Measurements from ENCODE around the gene ATP5IF1. TPM values are rescaled to one million over a fixed set of nuclear protein-coding genes. Genes with fewer than 3 reads are reported as not detected.

ATP5IF1 gene
- total and polyA plus RNA-seq, 10 of the 15 experiments (the other 5 are each of a cell fraction or from before 2014, with no cell fraction given), result 253 to 1,210 (median 418) TPM

DNA sequence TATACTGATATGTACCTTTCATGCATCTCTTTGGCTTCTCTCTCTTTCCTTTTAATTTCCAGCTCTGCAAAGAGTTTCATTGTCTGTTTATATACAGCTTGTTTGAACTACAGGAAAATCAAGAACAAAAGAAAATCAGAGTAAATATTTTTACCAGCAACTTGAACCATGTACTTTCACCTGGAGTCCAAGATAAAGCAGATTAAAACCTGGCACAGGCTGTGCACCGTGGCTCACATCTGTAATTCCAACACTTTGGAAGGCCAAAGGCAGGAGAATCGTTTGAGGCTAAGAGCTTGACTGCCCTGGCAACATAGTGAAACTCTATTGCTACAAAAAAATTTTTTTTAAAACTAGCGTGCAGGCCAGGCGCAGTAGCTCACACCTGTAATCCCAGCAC lies 30.7 kb upstream of the ATP5IF1 start (continued):
- TF ChIP-seq ZNF384 (IDR thresholded peaks at IDR 0.05; ENCODE audit: borderline replicate concordance, low read depth, low read length) (no peak), BMI1 (IDR thresholded peaks at IDR 0.05; ENCODE audit: borderline replicate concordance) (no peak), NFXL1 (IDR thresholded peaks at IDR 0.05; ENCODE audit: borderline replicate concordance) (no peak), CHD1 (IDR thresholded peaks at IDR 0.05; ENCODE audit: low read depth, low read length) (no peak), SMAD5 (IDR thresholded peaks at IDR 0.05; ENCODE audit: low read depth) (no peak), MYC (IDR thresholded peaks at IDR 0.05; ENCODE audit: insufficient read depth, insufficient read length, insufficient replicate concordance, low read length, severe bottlenecking) (no peak)

DNA sequence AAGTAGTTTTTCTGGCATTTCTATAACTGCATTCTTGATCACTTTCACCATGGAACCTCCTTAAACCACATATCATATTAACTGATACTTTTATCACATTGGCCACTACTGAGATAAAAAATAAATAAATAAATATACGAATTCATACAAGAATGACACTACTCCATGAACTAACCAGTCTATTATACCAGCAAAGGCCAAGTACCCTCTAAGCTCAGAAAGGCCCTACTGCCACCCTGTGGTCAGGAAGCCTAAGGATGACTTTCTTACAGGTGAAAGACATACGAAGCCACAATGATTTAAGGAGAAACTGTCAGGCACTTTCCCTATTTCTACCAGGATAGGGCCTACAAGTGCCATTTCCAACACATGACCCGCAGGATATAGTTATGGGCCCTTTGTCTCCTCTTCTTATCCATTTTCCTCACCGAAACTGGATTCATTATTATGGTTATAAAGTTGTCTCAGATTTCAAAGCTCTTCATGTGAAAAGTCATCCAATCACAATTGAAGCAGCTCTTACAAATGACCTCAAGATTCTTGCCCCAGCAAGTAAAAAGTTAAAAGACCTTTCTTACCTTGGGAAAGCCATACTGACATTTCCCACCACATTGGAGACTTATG lies 27.0 kb upstream of the ATP5IF1 start:
- DNase-seq (ENCODE audit: low read depth, low spot score) (peak; percentile 57), FAIRE-seq (peak; percentile 78), ATAC-seq (peak; percentile 99)
- no peak overlapping the region for H2AFZ ChIP-seq (ENCODE audit: control insufficient read depth, low read depth, low read length)
- H3K79me2 ChIP-seq (ENCODE audit: control insufficient read depth, insufficient read depth, low read length), result no peaks in the 10 kb centered on the region
- BruUV-seq (replicated peaks), result TSS peak; percentile 52
- ChIA-PET RAD21 (ENCODE audit: unreplicated experiment) (interaction anchor here (0.6 to 7.5 kb wide), 48 partner anchors 9 to 668 kb away, joined by 3 to 207 read pairs (median 4); partner anchors contain the start of genes EYA3, PTAFR and THEMIS2), SMC1A (ENCODE audit: uncharacterized antibody, unreplicated experiment) (interaction anchor here (0.6 to 22.7 kb wide), 51 partner anchors 9 to 371 kb away, joined by 3 to 445 read pairs (median 5); partner anchors contain the start of genes EYA3 and PTAFR), CTCF (interaction anchor here (0.6 to 10.1 kb wide), 58 partner anchors 9 to 351 kb away, joined by 3 to 317 read pairs (median 5); partner anchors contain the start of genes ATP5IF1, DNAJC8, EYA3 and PTAFR), POLR2A (interaction anchor here (0.5 to 2.7 kb wide), 11 partner anchors 9 to 273 kb away, joined by 3 to 15 read pairs (median 3); partner anchors contain the start of gene EYA3)
- H3K27me3 ChIP-seq (replicated peaks in 1 of 2; ENCODE audit: control insufficient read depth in 2 of 2, insufficient read depth in 2 of 2, low read length in 1 of 2), result no peaks in the 10 kb centered on the region
- no peaks in the 10 kb centered on the region for H3K4me1 ChIP-seq (ENCODE audit: control insufficient read depth, insufficient read depth, low read length)
- H3K4me3 ChIP-seq, result no peak overlapping the region
- 23% methylated on average over 4 of the region's 4 CpGs for WGBS (ENCODE audit: insufficient coverage, insufficient replicate concordance, low lambda C conversion rate, missing lambda C conversion rate)
- H3K36me3 ChIP-seq (ENCODE audit: control insufficient read depth in 2 of 2, insufficient read depth in 2 of 2, low read length in 1 of 2), result peaks cover 4 to 28% of the 10 kb centered on the region in 2 experiments
- no peak overlapping the region for H3K4me2 ChIP-seq (ENCODE audit: control insufficient read depth, insufficient read depth)
- H3K9ac ChIP-seq (ENCODE audit: control insufficient read depth, insufficient read depth, low read length), result no peak overlapping the region
- in situ Hi-C loops (cut with MboI), result loop anchor here (5.0 kb wide), 1 partner anchor 117 kb away; no protein-coding TSS in a partner anchor
- no peaks in the 10 kb centered on the region for H4K20me1 ChIP-seq (ENCODE audit: control insufficient read depth, insufficient read depth)
- intact Hi-C loops (cut with micrococcal nuclease; ENCODE audit: unreplicated experiment), result loop anchor here (1.0 to 2.0 kb wide), 3 partner anchors 36 to 351 kb away; no protein-coding TSS in a partner anchor
- no peaks in the 10 kb centered on the region for H3K9me3 ChIP-seq (replicated peaks; ENCODE audit: control insufficient read depth, insufficient read depth, low read length)
- no peak overlapping the region for H3K27ac ChIP-seq (ENCODE audit: control insufficient read depth, insufficient read depth)
- TF ChIP-seq JUND (IDR thresholded peaks at IDR 0.05; ENCODE audit: low read depth, low read length) (no peak), RAD51 (IDR thresholded peaks at IDR 0.05) (peak; percentile 24; the same call in 1 of the 2 replicates), SMC3 (IDR thresholded peaks at IDR 0.05; ENCODE audit: borderline replicate concordance, low read length) (peak; percentile 99)
- TF ChIP-seq, protein P1, sequence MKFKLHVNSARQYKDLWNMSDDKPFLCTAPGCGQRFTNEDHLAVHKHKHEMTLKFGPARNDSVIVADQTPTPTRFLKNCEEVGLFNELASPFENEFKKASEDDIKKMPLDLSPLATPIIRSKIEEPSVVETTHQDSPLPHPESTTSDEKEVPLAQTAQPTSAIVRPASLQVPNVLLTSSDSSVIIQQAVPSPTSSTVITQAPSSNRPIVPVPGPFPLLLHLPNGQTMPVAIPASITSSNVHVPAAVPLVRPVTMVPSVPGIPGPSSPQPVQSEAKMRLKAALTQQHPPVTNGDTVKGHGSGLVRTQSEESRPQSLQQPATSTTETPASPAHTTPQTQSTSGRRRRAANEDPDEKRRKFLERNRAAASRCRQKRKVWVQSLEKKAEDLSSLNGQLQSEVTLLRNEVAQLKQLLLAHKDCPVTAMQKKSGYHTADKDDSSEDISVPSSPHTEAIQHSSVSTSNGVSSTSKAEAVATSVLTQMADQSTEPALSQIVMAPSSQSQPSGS (IDR thresholded peaks at IDR 0.05; ENCODE audit: low read length), result no peak
- TF ChIP-seq, protein P2, sequence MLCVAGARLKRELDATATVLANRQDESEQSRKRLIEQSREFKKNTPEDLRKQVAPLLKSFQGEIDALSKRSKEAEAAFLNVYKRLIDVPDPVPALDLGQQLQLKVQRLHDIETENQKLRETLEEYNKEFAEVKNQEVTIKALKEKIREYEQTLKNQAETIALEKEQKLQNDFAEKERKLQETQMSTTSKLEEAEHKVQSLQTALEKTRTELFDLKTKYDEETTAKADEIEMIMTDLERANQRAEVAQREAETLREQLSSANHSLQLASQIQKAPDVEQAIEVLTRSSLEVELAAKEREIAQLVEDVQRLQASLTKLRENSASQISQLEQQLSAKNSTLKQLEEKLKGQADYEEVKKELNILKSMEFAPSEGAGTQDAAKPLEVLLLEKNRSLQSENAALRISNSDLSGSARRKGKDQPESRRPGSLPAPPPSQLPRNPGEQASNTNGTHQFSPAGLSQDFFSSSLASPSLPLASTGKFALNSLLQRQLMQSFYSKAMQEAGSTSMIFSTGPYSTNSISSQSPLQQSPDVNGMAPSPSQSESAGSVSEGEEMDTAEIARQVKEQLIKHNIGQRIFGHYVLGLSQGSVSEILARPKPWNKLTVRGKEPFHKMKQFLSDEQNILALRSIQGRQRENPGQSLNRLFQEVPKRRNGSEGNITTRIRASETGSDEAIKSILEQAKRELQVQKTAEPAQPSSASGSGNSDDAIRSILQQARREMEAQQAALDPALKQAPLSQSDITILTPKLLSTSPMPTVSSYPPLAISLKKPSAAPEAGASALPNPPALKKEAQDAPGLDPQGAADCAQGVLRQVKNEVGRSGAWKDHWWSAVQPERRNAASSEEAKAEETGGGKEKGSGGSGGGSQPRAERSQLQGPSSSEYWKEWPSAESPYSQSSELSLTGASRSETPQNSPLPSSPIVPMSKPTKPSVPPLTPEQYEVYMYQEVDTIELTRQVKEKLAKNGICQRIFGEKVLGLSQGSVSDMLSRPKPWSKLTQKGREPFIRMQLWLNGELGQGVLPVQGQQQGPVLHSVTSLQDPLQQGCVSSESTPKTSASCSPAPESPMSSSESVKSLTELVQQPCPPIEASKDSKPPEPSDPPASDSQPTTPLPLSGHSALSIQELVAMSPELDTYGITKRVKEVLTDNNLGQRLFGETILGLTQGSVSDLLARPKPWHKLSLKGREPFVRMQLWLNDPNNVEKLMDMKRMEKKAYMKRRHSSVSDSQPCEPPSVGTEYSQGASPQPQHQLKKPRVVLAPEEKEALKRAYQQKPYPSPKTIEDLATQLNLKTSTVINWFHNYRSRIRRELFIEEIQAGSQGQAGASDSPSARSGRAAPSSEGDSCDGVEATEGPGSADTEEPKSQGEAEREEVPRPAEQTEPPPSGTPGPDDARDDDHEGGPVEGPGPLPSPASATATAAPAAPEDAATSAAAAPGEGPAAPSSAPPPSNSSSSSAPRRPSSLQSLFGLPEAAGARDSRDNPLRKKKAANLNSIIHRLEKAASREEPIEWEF (IDR thresholded peaks at IDR 0.05; ENCODE audit: insufficient replicate concordance, low read depth, low read length), result no peak
